ENCODE measurements around the gene KLHL22.
"Not testable (repeated sequence)": the region's sequence is repeated elsewhere in the genome, so short reads cannot be mapped to it uniquely, and the experiment has no call there.

The KLHL22 gene

GRCh38 chr22:20457506-20458240 is 37.9 kb downstream of the KLHL22 start:
- no peak overlapping the region for H3K4me3 ChIP-seq (replicated peaks; ENCODE audit: low read depth, low read length)
- DNase-seq (ENCODE audit: low read depth): no peak
- no peak for TF ChIP-seq CTCF (IDR thresholded peaks at IDR 0.05; ENCODE audit: low read length, missing control alignments)

GRCh38 chr22:20456722-20457076 is 38.9 kb downstream of the KLHL22 start:
- no peak for TF ChIP-seq CTCF (IDR thresholded peaks at IDR 0.05; ENCODE audit: low read length, missing control alignments)
- no peak overlapping the region for H3K4me3 ChIP-seq (replicated peaks; ENCODE audit: low read depth, low read length)
- DNase-seq (ENCODE audit: low read depth): no peak

- TF ChIP-seq CTCF (IDR thresholded peaks at IDR 0.05; ENCODE audit: low read length, missing control alignments): peak; percentile 96
- peak; percentile 90 for DNase-seq (ENCODE audit: low read depth)
- no peak overlapping the region for H3K4me3 ChIP-seq (replicated peaks; ENCODE audit: low read depth, low read length)
Measured at GRCh38 chr22:20456064-20456721, 39.4 kb downstream of the KLHL22 start.

- no peak overlapping the region for H3K4me3 ChIP-seq (replicated peaks; ENCODE audit: low read depth, low read length)
- DNase-seq (ENCODE audit: low read depth): no peak
- TF ChIP-seq CTCF (IDR thresholded peaks at IDR 0.05; ENCODE audit: low read length, missing control alignments): no peak
Measured at GRCh38 chr22:20455709-20456063, 39.9 kb downstream of the KLHL22 start.

GRCh38 chr22:20453222-20453621 is 42.4 kb downstream of the KLHL22 start:
- H3K4me3 ChIP-seq (replicated peaks; ENCODE audit: low read depth, low read length): no peak overlapping the region
- no peak for DNase-seq (ENCODE audit: low read depth)
- no peak for TF ChIP-seq CTCF (IDR thresholded peaks at IDR 0.05; ENCODE audit: low read length, missing control alignments)

GRCh38 chr22:20451920-20452319 is 43.7 kb downstream of the KLHL22 start:
- H3K4me3 ChIP-seq (replicated peaks; ENCODE audit: low read depth, low read length): no peak overlapping the region
- no peak for DNase-seq (ENCODE audit: low read depth)
- TF ChIP-seq CTCF (IDR thresholded peaks at IDR 0.05; ENCODE audit: low read length, missing control alignments): no peak

- H3K4me3 ChIP-seq (replicated peaks; ENCODE audit: low read depth, low read length); DNase-seq (ENCODE audit: low read depth): not testable (repeated sequence)
Measured at GRCh38 chr22:20451129-20451778, 44.3 kb downstream of the KLHL22 start.

All from fibroblast of pulmonary artery (primary cell).